ENCODE data around the gene ZDHHC18. TPM values are rescaled to one million over a fixed set of nuclear protein-coding genes. Genes with fewer than 3 reads are reported as not detected.
A peak's percentile ranks its signal among the peaks of the same experiment; 100 is the strongest.

The ZDHHC18 gene
- total RNA-seq, 6 donors from 2014 or later, result 18.9 to 35.9 (median 24.9) TPM

GRCh38 chr1:26861286-26861701, 34.8 kb downstream of the ZDHHC18 start:
- Histone ChIP-seq H3K27me3 (no peaks in the 10 kb centered on the region), H3K4me1 (peaks cover 15 to 26% (median 17%) of the 10 kb centered on the region in 4 donors), H3K9me3 (no peaks in the 10 kb centered on the region), H3K27ac (peak overlapping the region in 3 of 4 donors; percentile 8 to 99 (median 67)), H3K36me3 (peaks cover 0 to 19% (median 5%) of the 10 kb centered on the region in 4 donors), H3K4me3 (no peak overlapping the region)
- WGBS, 2 donors, result 62 to 72% methylated on average over 5 of the region's 5 CpGs
- TF ChIP-seq CTCF (IDR thresholded peaks at IDR 0.05) (no peak), POLR2A (IDR thresholded peaks at IDR 0.05) (no peak), EP300 (IDR thresholded peaks at IDR 0.05) (no peak), POLR2AphosphoS5 (IDR thresholded peaks at IDR 0.05) (no peak)
- DNase-seq (no peak), ATAC-seq (ENCODE audit: low FRiP score in 2 of 2) (no peak)

GRCh38 chr1:26861889-26862378, 35.4 kb downstream of the ZDHHC18 start:
- H3K27ac ChIP-seq, result peak overlapping the region; percentile 67 to 99 (median 98)
- H3K9me3 ChIP-seq, result no peaks in the 10 kb centered on the region
- ATAC-seq (ENCODE audit: low FRiP score in 2 of 2) (no peak), DNase-seq (peak in 1 of 2 donors; percentile 68)
- peaks cover 15 to 26% (median 17%) of the 10 kb centered on the region in 4 donors for H3K4me1 ChIP-seq
- WGBS, 2 donors, result 72 to 77% methylated on average over 7 of the region's 7 CpGs
- H3K4me3 ChIP-seq, result no peak overlapping the region
- no peak for TF ChIP-seq CTCF (IDR thresholded peaks at IDR 0.05)
- no peak for TF ChIP-seq POLR2AphosphoS5 (IDR thresholded peaks at IDR 0.05)
- no peak for TF ChIP-seq POLR2A (IDR thresholded peaks at IDR 0.05)
- TF ChIP-seq EP300 (IDR thresholded peaks at IDR 0.05), result no peak
- H3K27me3 ChIP-seq, result no peaks in the 10 kb centered on the region
- peaks cover 0 to 12% (median 3%) of the 10 kb centered on the region in 4 donors for H3K36me3 ChIP-seq

- DNase-seq (peak; percentile 86 to 87), ATAC-seq (ENCODE audit: low FRiP score in 2 of 2) (peak in 1 of 2 donors; percentile 87)
- 82 to 83% methylated on average over 25 to 36 of the region's 37 CpGs for WGBS, 2 donors
- Histone ChIP-seq H3K36me3 (peaks cover 0 to 3% (median 1%) of the 10 kb centered on the region in 4 donors), H3K4me1 (peaks cover 16 to 30% (median 18%) of the 10 kb centered on the region in 4 donors), H3K27me3 (no peaks in the 10 kb centered on the region), H3K4me3 (peak within 1 kb of the TSS; percentile 18 to 65 (median 60)), H3K27ac (peak within 1 kb of the TSS; percentile 93 to 99 (median 98)), H3K9me3 (no peaks in the 10 kb centered on the region)
- TF ChIP-seq CTCF (IDR thresholded peaks at IDR 0.05) (peak in 5 of 6 experiments; percentile 27 to 60 (median 47)), POLR2A (IDR thresholded peaks at IDR 0.05) (peak in 3 of 4 donors; percentile 43 to 85 (median 69)), EP300 (IDR thresholded peaks at IDR 0.05) (peak in 1 of 4 donors; percentile 35), POLR2AphosphoS5 (IDR thresholded peaks at IDR 0.05) (peak; percentile 18 to 91)
Measured at GRCh38 chr1:26862781-26863684, 36.5 kb downstream of the ZDHHC18 start, which contains the start of gene SFN. Gene SFN (plus strand): TSS chr1:26863149. CDS start chr1:26863213, 64 bp downstream.

GRCh38 chr1:26863685-26864077, 37.2 kb downstream of the ZDHHC18 start:
- no peaks in the 10 kb centered on the region for H3K27me3 ChIP-seq
- H3K9me3 ChIP-seq, result no peaks in the 10 kb centered on the region
- H3K27ac ChIP-seq, result peak overlapping the region; percentile 93 to 99 (median 98)
- H3K4me3 ChIP-seq, result peak overlapping the region; percentile 18 to 65 (median 60)
- ATAC-seq (ENCODE audit: low FRiP score in 2 of 2) (no peak), DNase-seq (peak in 1 of 2 donors; percentile 69)
- H3K36me3 ChIP-seq, result no peaks in the 10 kb centered on the region
- H3K4me1 ChIP-seq, result peaks cover 16 to 30% (median 18%) of the 10 kb centered on the region in 4 donors
- no peak for TF ChIP-seq POLR2AphosphoS5 (IDR thresholded peaks at IDR 0.05)
- no peak for TF ChIP-seq EP300 (IDR thresholded peaks at IDR 0.05)
- no peak for TF ChIP-seq POLR2A (IDR thresholded peaks at IDR 0.05)
- TF ChIP-seq CTCF (IDR thresholded peaks at IDR 0.05), result no peak
- WGBS, 2 donors, result 56 to 71% methylated on average over 10 to 20 of the region's 20 CpGs
